Gastrocnemius medialis (tissue), 4 donors: ENCODE results near the gene SOX1.

Experiments
- POLR2A ChIP-seq, 2 donors: fragments of 450-650 bp; IDR thresholded peaks; one replicate each; pipeline ENCODE4 v1.6.1; 2017; ENCODE audit warnings: antibody characterized with exemption in 2 of 2, mild to moderate bottlenecking in 2 of 2, moderate library complexity in 2 of 2
- TF ChIP-seq, protein P1 (sequence below), 5 experiments: fragments of 450-650 bp in 3 of 5; fragments of 200-600 bp in 2 of 5; sonication (generic) in 2 of 5; IDR thresholded peaks in 4 of 5; conservative IDR thresholded peaks in 1 of 5; 1 replicate in 4 of 5; 2 replicates in 1 of 5; pipeline ENCODE4 v1.5.1; 2016 to 2019; ENCODE audit warnings: antibody characterized with exemption in 5 of 5, mild to moderate bottlenecking in 3 of 5, moderate library complexity in 3 of 5

- no peak for TF ChIP-seq POLR2A (IDR thresholded peaks at IDR 0.05)
- TF ChIP-seq, protein P1, sequence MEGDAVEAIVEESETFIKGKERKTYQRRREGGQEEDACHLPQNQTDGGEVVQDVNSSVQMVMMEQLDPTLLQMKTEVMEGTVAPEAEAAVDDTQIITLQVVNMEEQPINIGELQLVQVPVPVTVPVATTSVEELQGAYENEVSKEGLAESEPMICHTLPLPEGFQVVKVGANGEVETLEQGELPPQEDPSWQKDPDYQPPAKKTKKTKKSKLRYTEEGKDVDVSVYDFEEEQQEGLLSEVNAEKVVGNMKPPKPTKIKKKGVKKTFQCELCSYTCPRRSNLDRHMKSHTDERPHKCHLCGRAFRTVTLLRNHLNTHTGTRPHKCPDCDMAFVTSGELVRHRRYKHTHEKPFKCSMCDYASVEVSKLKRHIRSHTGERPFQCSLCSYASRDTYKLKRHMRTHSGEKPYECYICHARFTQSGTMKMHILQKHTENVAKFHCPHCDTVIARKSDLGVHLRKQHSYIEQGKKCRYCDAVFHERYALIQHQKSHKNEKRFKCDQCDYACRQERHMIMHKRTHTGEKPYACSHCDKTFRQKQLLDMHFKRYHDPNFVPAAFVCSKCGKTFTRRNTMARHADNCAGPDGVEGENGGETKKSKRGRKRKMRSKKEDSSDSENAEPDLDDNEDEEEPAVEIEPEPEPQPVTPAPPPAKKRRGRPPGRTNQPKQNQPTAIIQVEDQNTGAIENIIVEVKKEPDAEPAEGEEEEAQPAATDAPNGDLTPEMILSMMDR (IDR thresholded peaks at IDR 0.05 in 4 of 5, conservative IDR thresholded peaks at IDR 0.05 in 1 of 5), result no peak
Observed at GRCh38 chr13:112105892-112106291, 38.9 kb downstream of the SOX1 start.
